GM10266 (cell line): ENCODE results near the gene HOXA11.

ENCODE experiments used
- DNase-seq: peaks from one replicate; pipeline ENCODE4 v3.0.0; 2012; ENCODE audit errors: extremely low spot score
- CTCF ChIP-seq: IDR thresholded peaks from 2 replicates; pipeline ENCODE4 v1.5.1; 2012; ENCODE audit warnings: mild to moderate bottlenecking, low read depth; ENCODE audit not compliant: control insufficient read depth, insufficient read depth; ENCODE audit errors: missing control alignments

Gene HOXA11

GRCh38 chr7:27141137-27141922 lies 43.7 kb downstream of the HOXA11 start:
- no peak for DNase-seq
- TF ChIP-seq CTCF, result no peak

GRCh38 chr7:27140126-27140857 lies 44.7 kb downstream of the HOXA11 start:
- no peak for DNase-seq
- TF ChIP-seq CTCF, result no peak

GRCh38 chr7:27139334-27140125 lies 45.5 kb downstream of the HOXA11 start:
- no peak for TF ChIP-seq CTCF
- no peak for DNase-seq

DNA sequence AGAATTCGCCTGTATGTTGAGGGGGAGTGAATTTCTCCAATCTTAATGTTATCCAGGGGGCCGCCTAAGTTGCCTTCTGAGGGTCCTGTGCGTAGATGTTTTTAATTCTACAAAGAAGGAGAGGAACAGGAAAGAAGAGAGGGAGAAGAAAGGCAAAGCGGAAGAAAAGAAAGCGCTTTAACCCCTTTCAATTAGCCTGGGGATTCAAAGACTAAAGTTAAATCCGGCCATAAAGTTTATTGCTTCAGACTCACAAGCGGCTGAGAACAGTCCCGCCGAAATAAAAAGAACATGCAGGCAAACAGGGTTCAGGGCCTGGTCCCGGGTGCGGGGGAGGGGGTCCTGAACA lies 46.1 kb downstream of the HOXA11 start:
- TF ChIP-seq CTCF, result no peak
- no peak for DNase-seq

DNA sequence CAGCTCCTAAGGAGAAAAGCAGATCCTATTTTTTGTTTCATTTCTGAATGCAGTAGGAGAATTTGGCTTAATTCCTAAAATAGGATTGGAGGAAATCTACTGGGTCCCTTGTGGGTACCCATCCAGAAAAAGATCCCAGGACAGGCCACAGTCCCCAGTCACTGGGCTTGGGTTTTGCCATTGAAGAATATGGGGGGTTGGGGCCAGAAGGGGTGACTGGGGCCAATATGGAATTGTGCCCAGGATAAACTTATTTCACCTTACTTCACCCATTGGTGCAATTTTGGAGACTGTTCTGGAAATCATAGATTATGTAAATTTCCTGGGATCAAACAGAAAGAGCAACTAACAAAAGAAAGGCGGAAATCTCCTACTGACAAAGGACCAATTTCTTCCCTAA lies 46.6 kb downstream of the HOXA11 start:
- no peak for TF ChIP-seq CTCF
- no peak for DNase-seq

GRCh38 chr7:27137640-27138315 lies 47.3 kb downstream of the HOXA11 start:
- TF ChIP-seq CTCF, result no peak
- DNase-seq, result no peak
